ENCODE data around the gene PRR19.

DNA sequence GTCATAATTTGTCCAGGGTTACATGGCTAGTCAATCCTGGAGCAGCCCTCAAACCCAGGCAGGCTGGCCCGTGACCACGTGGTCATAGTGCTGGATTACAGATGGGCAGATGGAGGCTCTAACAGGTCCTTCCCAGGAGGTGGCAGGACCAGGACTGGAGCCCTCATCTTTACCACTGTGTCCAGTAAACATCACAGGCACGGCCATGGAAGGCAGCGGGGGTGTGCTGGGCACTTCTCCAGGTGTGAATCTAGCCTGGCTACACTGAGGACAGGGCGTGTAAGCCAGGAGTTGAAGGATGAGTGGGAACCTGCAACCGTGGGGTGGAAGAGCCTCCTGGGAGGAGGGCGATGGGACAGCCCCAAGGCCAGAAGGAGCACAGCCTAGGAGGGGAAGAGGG, 26.8 kb upstream of the PRR19 start:
- TF ChIP-seq, protein P1, sequence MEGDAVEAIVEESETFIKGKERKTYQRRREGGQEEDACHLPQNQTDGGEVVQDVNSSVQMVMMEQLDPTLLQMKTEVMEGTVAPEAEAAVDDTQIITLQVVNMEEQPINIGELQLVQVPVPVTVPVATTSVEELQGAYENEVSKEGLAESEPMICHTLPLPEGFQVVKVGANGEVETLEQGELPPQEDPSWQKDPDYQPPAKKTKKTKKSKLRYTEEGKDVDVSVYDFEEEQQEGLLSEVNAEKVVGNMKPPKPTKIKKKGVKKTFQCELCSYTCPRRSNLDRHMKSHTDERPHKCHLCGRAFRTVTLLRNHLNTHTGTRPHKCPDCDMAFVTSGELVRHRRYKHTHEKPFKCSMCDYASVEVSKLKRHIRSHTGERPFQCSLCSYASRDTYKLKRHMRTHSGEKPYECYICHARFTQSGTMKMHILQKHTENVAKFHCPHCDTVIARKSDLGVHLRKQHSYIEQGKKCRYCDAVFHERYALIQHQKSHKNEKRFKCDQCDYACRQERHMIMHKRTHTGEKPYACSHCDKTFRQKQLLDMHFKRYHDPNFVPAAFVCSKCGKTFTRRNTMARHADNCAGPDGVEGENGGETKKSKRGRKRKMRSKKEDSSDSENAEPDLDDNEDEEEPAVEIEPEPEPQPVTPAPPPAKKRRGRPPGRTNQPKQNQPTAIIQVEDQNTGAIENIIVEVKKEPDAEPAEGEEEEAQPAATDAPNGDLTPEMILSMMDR (IDR thresholded peaks at IDR 0.05; ENCODE audit: low read depth, low read length, poor library complexity, severe bottlenecking), result no peak
- no peak for TF ChIP-seq EZH2phosphoT487 (IDR thresholded peaks at IDR 0.05; ENCODE audit: borderline replicate concordance, low read length)

Measured in DOHH2 (cell line).